Activated naive CD4-positive, alpha-beta T cell treated with anti-CD3 and anti-CD28 coated beads, Interleukin-2, amount 50 U/mL, for 24 hours (primary cell): ENCODE measurements around the gene RABGAP1L.

Experiments used
- H3K27ac Mint-ChIP-seq: one replicate; pipeline ENCODE4 v1.8.0; 2021; ENCODE audit warnings: mild to moderate bottlenecking, mixed read lengths
- H3K27me3 Mint-ChIP-seq: one replicate; pipeline ENCODE4 v1.8.0; 2021; ENCODE audit warnings: mixed read lengths
- H3K36me3 Mint-ChIP-seq: one replicate; pipeline ENCODE4 v1.8.0; 2021; ENCODE audit warnings: mixed read lengths
- H3K4me1 Mint-ChIP-seq: one replicate; pipeline ENCODE4 v1.8.0; 2021; ENCODE audit warnings: mixed read lengths
- H3K4me3 Mint-ChIP-seq: one replicate; pipeline ENCODE4 v1.8.0; 2021; ENCODE audit warnings: mild to moderate bottlenecking, mixed read lengths
- H3K9me3 Mint-ChIP-seq: one replicate; pipeline ENCODE4 v1.8.0; 2021; ENCODE audit warnings: mixed read lengths

The RABGAP1L gene

GRCh38 chr1:174425121-174425520, 265.8 kb downstream of the RABGAP1L start:
- H3K9me3 Mint-ChIP-seq, result no peaks in the 10 kb centered on the region
- peaks cover 3% of the 10 kb centered on the region for H3K4me1 Mint-ChIP-seq
- H3K27me3 Mint-ChIP-seq, result no peaks in the 10 kb centered on the region
- H3K27ac Mint-ChIP-seq, result no peak overlapping the region
- H3K4me3 Mint-ChIP-seq, result no peak overlapping the region
- peaks cover 6% of the 10 kb centered on the region for H3K36me3 Mint-ChIP-seq

GRCh38 chr1:174426153-174426552, 266.8 kb downstream of the RABGAP1L start:
- peaks cover 5% of the 10 kb centered on the region for H3K36me3 Mint-ChIP-seq
- H3K4me1 Mint-ChIP-seq, result peaks cover 3% of the 10 kb centered on the region
- H3K4me3 Mint-ChIP-seq, result no peak overlapping the region
- no peaks in the 10 kb centered on the region for H3K27me3 Mint-ChIP-seq
- H3K9me3 Mint-ChIP-seq, result no peaks in the 10 kb centered on the region
- H3K27ac Mint-ChIP-seq, result no peak overlapping the region

GRCh38 chr1:174428033-174428432, 268.7 kb downstream of the RABGAP1L start:
- no peaks in the 10 kb centered on the region for H3K27me3 Mint-ChIP-seq
- no peaks in the 10 kb centered on the region for H3K9me3 Mint-ChIP-seq
- H3K36me3 Mint-ChIP-seq, result peaks cover 2% of the 10 kb centered on the region
- H3K4me3 Mint-ChIP-seq, result no peak overlapping the region
- no peak overlapping the region for H3K27ac Mint-ChIP-seq
- H3K4me1 Mint-ChIP-seq, result peaks cover 3% of the 10 kb centered on the region

- no peaks in the 10 kb centered on the region for H3K27me3 Mint-ChIP-seq
- H3K4me1 Mint-ChIP-seq, result peaks cover under 1% of the 10 kb centered on the region
- no peaks in the 10 kb centered on the region for H3K9me3 Mint-ChIP-seq
- H3K36me3 Mint-ChIP-seq, result peaks cover 2% of the 10 kb centered on the region
- H3K27ac Mint-ChIP-seq, result no peak overlapping the region
- no peak overlapping the region for H3K4me3 Mint-ChIP-seq
These were observed 269.4 kb downstream of the RABGAP1L start for GRCh38 chr1:174428739-174429138.

GRCh38 chr1:174433451-174433850, 274.1 kb downstream of the RABGAP1L start:
- Mint-ChIP-seq H3K4me1 (peaks cover 6% of the 10 kb centered on the region), H3K4me3 (no peak overlapping the region), H3K36me3 (peaks cover 8% of the 10 kb centered on the region), H3K27ac (no peak overlapping the region), H3K27me3 (no peaks in the 10 kb centered on the region), H3K9me3 (peaks cover 5% of the 10 kb centered on the region)

GRCh38 chr1:174445351-174445750, 286.0 kb downstream of the RABGAP1L start:
- no peaks in the 10 kb centered on the region for H3K4me1 Mint-ChIP-seq
- H3K9me3 Mint-ChIP-seq, result no peaks in the 10 kb centered on the region
- no peak overlapping the region for H3K4me3 Mint-ChIP-seq
- H3K36me3 Mint-ChIP-seq, result peaks cover 5% of the 10 kb centered on the region
- no peaks in the 10 kb centered on the region for H3K27me3 Mint-ChIP-seq
- no peak overlapping the region for H3K27ac Mint-ChIP-seq

GRCh38 chr1:174445817-174446216, 286.5 kb downstream of the RABGAP1L start:
- Mint-ChIP-seq H3K4me1 (no peaks in the 10 kb centered on the region), H3K27ac (no peak overlapping the region), H3K9me3 (no peaks in the 10 kb centered on the region), H3K4me3 (no peak overlapping the region), H3K36me3 (peaks cover 5% of the 10 kb centered on the region), H3K27me3 (no peaks in the 10 kb centered on the region)

- Mint-ChIP-seq H3K27me3 (no peaks in the 10 kb centered on the region), H3K4me3 (no peak within 1 kb of the TSS), H3K4me1 (no peaks in the 10 kb centered on the region), H3K36me3 (peaks cover 8% of the 10 kb centered on the region), H3K27ac (no peak within 1 kb of the TSS), H3K9me3 (no peaks in the 10 kb centered on the region)
These were observed 288.7 kb downstream of the RABGAP1L start, which contains the start of gene GPR52 for GRCh38 chr1:174447866-174448530. Gene GPR52 (plus strand): TSS chr1:174447964. CDS start chr1:174448112, 148 bp downstream.

- no peaks in the 10 kb centered on the region for H3K4me1 Mint-ChIP-seq
- H3K4me3 Mint-ChIP-seq, result no peak overlapping the region
- H3K27ac Mint-ChIP-seq, result no peak overlapping the region
- H3K9me3 Mint-ChIP-seq, result no peaks in the 10 kb centered on the region
- peaks cover 8% of the 10 kb centered on the region for H3K36me3 Mint-ChIP-seq
- H3K27me3 Mint-ChIP-seq, result no peaks in the 10 kb centered on the region
These were observed 289.2 kb downstream of the RABGAP1L start for GRCh38 chr1:174448531-174448883.

GRCh38 chr1:174448974-174449373, 289.7 kb downstream of the RABGAP1L start:
- Mint-ChIP-seq H3K9me3 (no peaks in the 10 kb centered on the region), H3K36me3 (peaks cover 8% of the 10 kb centered on the region), H3K4me3 (no peak overlapping the region), H3K27me3 (no peaks in the 10 kb centered on the region), H3K4me1 (no peaks in the 10 kb centered on the region), H3K27ac (no peak overlapping the region)

GRCh38 chr1:174451408-174451807, 292.1 kb downstream of the RABGAP1L start:
- Mint-ChIP-seq H3K9me3 (no peaks in the 10 kb centered on the region), H3K4me1 (no peaks in the 10 kb centered on the region), H3K36me3 (peaks cover 8% of the 10 kb centered on the region), H3K27me3 (no peaks in the 10 kb centered on the region), H3K4me3 (no peak overlapping the region), H3K27ac (no peak overlapping the region)

GRCh38 chr1:174465855-174466254, 306.5 kb downstream of the RABGAP1L start:
- Mint-ChIP-seq H3K4me3 (no peak overlapping the region), H3K4me1 (peaks cover under 1% of the 10 kb centered on the region), H3K27me3 (no peaks in the 10 kb centered on the region), H3K36me3 (peaks cover 10% of the 10 kb centered on the region), H3K27ac (no peak overlapping the region), H3K9me3 (no peaks in the 10 kb centered on the region)

- no peak overlapping the region for H3K27ac Mint-ChIP-seq
- H3K4me3 Mint-ChIP-seq, result no peak overlapping the region
- H3K36me3 Mint-ChIP-seq, result peaks cover 12% of the 10 kb centered on the region
- H3K4me1 Mint-ChIP-seq, result peaks cover 3% of the 10 kb centered on the region
- no peaks in the 10 kb centered on the region for H3K27me3 Mint-ChIP-seq
- no peaks in the 10 kb centered on the region for H3K9me3 Mint-ChIP-seq
These were observed 307.3 kb downstream of the RABGAP1L start for GRCh38 chr1:174466607-174467006.

- Mint-ChIP-seq H3K36me3 (peaks cover 5% of the 10 kb centered on the region), H3K27me3 (no peaks in the 10 kb centered on the region), H3K4me3 (no peak overlapping the region), H3K9me3 (no peaks in the 10 kb centered on the region), H3K27ac (no peak overlapping the region), H3K4me1 (peaks cover 3% of the 10 kb centered on the region)
These were observed 309.7 kb downstream of the RABGAP1L start for GRCh38 chr1:174469052-174469451.

GRCh38 chr1:174469687-174470086, 310.4 kb downstream of the RABGAP1L start:
- H3K27ac Mint-ChIP-seq, result no peak overlapping the region
- H3K4me1 Mint-ChIP-seq, result peaks cover 3% of the 10 kb centered on the region
- H3K36me3 Mint-ChIP-seq, result peaks cover 5% of the 10 kb centered on the region
- H3K4me3 Mint-ChIP-seq, result no peak overlapping the region
- H3K27me3 Mint-ChIP-seq, result no peaks in the 10 kb centered on the region
- no peaks in the 10 kb centered on the region for H3K9me3 Mint-ChIP-seq

GRCh38 chr1:174479281-174479680, 320.0 kb downstream of the RABGAP1L start:
- H3K4me3 Mint-ChIP-seq, result no peak overlapping the region
- H3K27me3 Mint-ChIP-seq, result no peaks in the 10 kb centered on the region
- no peaks in the 10 kb centered on the region for H3K4me1 Mint-ChIP-seq
- H3K27ac Mint-ChIP-seq, result no peak overlapping the region
- H3K36me3 Mint-ChIP-seq, result peaks cover 9% of the 10 kb centered on the region
- H3K9me3 Mint-ChIP-seq, result no peaks in the 10 kb centered on the region

- H3K27me3 Mint-ChIP-seq, result no peaks in the 10 kb centered on the region
- H3K4me3 Mint-ChIP-seq, result no peak overlapping the region
- H3K9me3 Mint-ChIP-seq, result no peaks in the 10 kb centered on the region
- peaks cover 12% of the 10 kb centered on the region for H3K36me3 Mint-ChIP-seq
- no peaks in the 10 kb centered on the region for H3K4me1 Mint-ChIP-seq
- no peak overlapping the region for H3K27ac Mint-ChIP-seq
These were observed 321.0 kb downstream of the RABGAP1L start for GRCh38 chr1:174480324-174480723.
